LNCaP clone FGC (cell line): ENCODE measurements around the gene NEK6.

Experiments used
- DNase-seq: peaks from one replicate; pipeline ENCODE4 v3.0.0-alpha.2; 2011; ENCODE audit warnings: low read depth
- H3K4me3 ChIP-seq: 2 replicates; pipeline ENCODE4 v1.5.1; 2011; ENCODE audit warnings: mild to moderate bottlenecking, low read depth, low read length, control low read depth
- CTCF ChIP-seq: IDR thresholded peaks from 2 replicates; pipeline ENCODE4 v1.5.1; 2012; ENCODE audit warnings: mild to moderate bottlenecking; ENCODE audit not compliant: control insufficient read depth, insufficient read depth; ENCODE audit errors: extremely low read depth

The NEK6 gene

GRCh38 chr9:124342776-124343485 lies 85.2 kb downstream of the NEK6 start:
- TF ChIP-seq CTCF, result no peak
- DNase-seq, result no peak
- no peak overlapping the region for H3K4me3 ChIP-seq

- DNase-seq, result no peak
- TF ChIP-seq CTCF, result no peak
- H3K4me3 ChIP-seq, result no peak overlapping the region
Observed at GRCh38 chr9:124343533-124344290, 86.0 kb downstream of the NEK6 start.

GRCh38 chr9:124344291-124345050 lies 86.7 kb downstream of the NEK6 start:
- no peak for DNase-seq
- H3K4me3 ChIP-seq, result no peak overlapping the region
- no peak for TF ChIP-seq CTCF

GRCh38 chr9:124345063-124345462 lies 87.3 kb downstream of the NEK6 start:
- no peak for TF ChIP-seq CTCF
- no peak overlapping the region for H3K4me3 ChIP-seq
- DNase-seq, result no peak

- no peak for TF ChIP-seq CTCF
- no peak overlapping the region for H3K4me3 ChIP-seq
- DNase-seq, result no peak
Observed at GRCh38 chr9:124345751-124346281, 88.1 kb downstream of the NEK6 start.

GRCh38 chr9:124346347-124347163 lies 88.8 kb downstream of the NEK6 start:
- DNase-seq, result no peak
- TF ChIP-seq CTCF, result no peak
- no peak overlapping the region for H3K4me3 ChIP-seq
